ENCODE measurements around the gene MGAT4A. TPM values are rescaled to one million over a fixed set of nuclear protein-coding genes. Genes with fewer than 3 reads are reported as not detected.

MGAT4A gene
- total and polyA plus RNA-seq, 2 experiments from 2014 or later, result 4.4 to 5.6 TPM

- no peak for TF ChIP-seq JUNB (IDR thresholded peaks at IDR 0.05; ENCODE audit: unreplicated experiment)
- no peak for TF ChIP-seq CREB1 (CRISPR knock-in tag; IDR thresholded peaks at IDR 0.05; ENCODE audit: low read depth)
- TF ChIP-seq ETS1 (IDR thresholded peaks at IDR 0.05), result no peak
These were observed 61.3 kb downstream of the MGAT4A start (continued) for GRCh38 chr2:98669675-98670074.

- no peak overlapping the region for H3K27ac Mint-ChIP-seq
- peaks cover 4% of the 10 kb centered on the region; the same call in 1 of the 2 replicates for H3K9me2 ChIP-seq (ENCODE audit: insufficient read depth)
- H3K4me3 ChIP-seq, result no peak overlapping the region
- no peak for ATAC-seq
- DNase-seq (ENCODE audit: low spot score), result no peak
- H3K27me3 ChIP-seq (ENCODE audit: insufficient read depth), result no peaks in the 10 kb centered on the region
- no peak overlapping the region for H3K4me3 Mint-ChIP-seq
- H3K4me1 Mint-ChIP-seq, result no peaks in the 10 kb centered on the region
- no peaks in the 10 kb centered on the region for H4K20me1 ChIP-seq (replicated peaks; ENCODE audit: insufficient read depth)
- no peaks in the 10 kb centered on the region for H3F3A ChIP-seq (replicated peaks; ENCODE audit: low read depth)
- no peaks in the 10 kb centered on the region for H3K4me1 ChIP-seq (ENCODE audit: insufficient read depth)
- H3K27ac ChIP-seq (ENCODE audit: low read depth), result no peak overlapping the region
- H3K79me2 ChIP-seq (replicated peaks; ENCODE audit: insufficient read depth), result no peaks in the 10 kb centered on the region
- no peak for TF ChIP-seq REST (IDR thresholded peaks at IDR 0.05; ENCODE audit: unreplicated experiment)
- TF ChIP-seq ETS1 (IDR thresholded peaks at IDR 0.05), result no peak
- no peak for TF ChIP-seq EZH2 (IDR thresholded peaks at IDR 0.05; ENCODE audit: low read depth, unreplicated experiment)
- TF ChIP-seq ZNF331 (CRISPR knock-in tag; IDR thresholded peaks at IDR 0.05; ENCODE audit: low read depth), result no peak
- TF ChIP-seq NANOG (IDR thresholded peaks at IDR 0.05; ENCODE audit: borderline replicate concordance), result no peak
- TF ChIP-seq EZH2phosphoT487 (IDR thresholded peaks at IDR 0.05; ENCODE audit: unreplicated experiment), result no peak
- no peak for TF ChIP-seq CREB1 (CRISPR knock-in tag; IDR thresholded peaks at IDR 0.05; ENCODE audit: low read depth)
- no peak for TF ChIP-seq POLR2AphosphoS5 (IDR thresholded peaks at IDR 0.05; ENCODE audit: low read depth)
- no peak overlapping the region for H3K4me2 ChIP-seq
- H3K27me3 Mint-ChIP-seq (ENCODE audit: insufficient read depth, low read depth, poor library complexity), result no peaks in the 10 kb centered on the region
- H3K36me3 ChIP-seq (ENCODE audit: insufficient read depth), result no peaks in the 10 kb centered on the region
- peaks cover 21% of the 10 kb centered on the region for H3K9me3 Mint-ChIP-seq
- no peak overlapping the region for H2AFZ ChIP-seq
- H3K36me3 Mint-ChIP-seq (ENCODE audit: low read depth), result peaks cover 11% of the 10 kb centered on the region; the same call in 2 of the 3 replicates
These were observed 65.3 kb downstream of the MGAT4A start for GRCh38 chr2:98665677-98666076.

All from GM23338 (cell line).